ENCODE data around the gene SLC3A2. TPM values are rescaled to one million over a fixed set of nuclear protein-coding genes. Genes with fewer than 3 reads are reported as not detected.

Gene SLC3A2
- total RNA-seq, 2 experiments from 2014 or later: 309 to 314 TPM

Other genes with a start within 250 kb of the SLC3A2 start
- gene GANAB, start 234.3 kb upstream of the SLC3A2 start, total RNA-seq: 100 to 1,000 TPM; 247 to 249 TPM
- gene INTS5, start 227.6 kb upstream of the SLC3A2 start, total RNA-seq: 10 to 100 TPM; 30.2 to 30.8 TPM
- gene C11orf98, start 215.7 kb upstream of the SLC3A2 start, total RNA-seq: 100 to 1,000 TPM; 107 to 110 TPM
- 10 to 100 TPM; 27.7 to 33.9 TPM for gene CSKMT, start 215.6 kb upstream of the SLC3A2 start, total RNA-seq
- gene UQCC3, start 209.2 kb upstream of the SLC3A2 start, total RNA-seq: 1 to 10 TPM; 6.0 to 6.2 TPM
- 10 to 100 TPM; 10.8 to 14.1 TPM for gene LBHD1, start 208.6 kb upstream of the SLC3A2 start, total RNA-seq
- 100 to 1,000 TPM; 110 to 116 TPM for gene UBXN1, start 201.8 kb upstream of the SLC3A2 start, total RNA-seq
- under 1 TPM; 0.12 to 0.21 TPM for gene LRRN4CL, start 191.4 kb upstream of the SLC3A2 start, total RNA-seq
- 10 to 100 TPM; 18.0 to 20.4 TPM for gene BSCL2, start 173.5 kb upstream of the SLC3A2 start, total RNA-seq
- not detected for gene GNG3, start 173.2 kb upstream of the SLC3A2 start, total RNA-seq
- gene HNRNPUL2, start 153.4 kb upstream of the SLC3A2 start, total RNA-seq: 10 to 100 TPM; 56.0 to 62.3 TPM
- gene TTC9C, start 152.4 kb upstream of the SLC3A2 start, total RNA-seq: 10 to 100 TPM; 37.6 to 43.0 TPM
- 1 to 10 TPM; 8.4 to 9.7 TPM for gene ZBTB3, start 126.7 kb upstream of the SLC3A2 start, total RNA-seq
- 100 to 1,000 TPM; 116 to 124 TPM for gene POLR2G, start 119.3 kb upstream of the SLC3A2 start, total RNA-seq
- gene TAF6L, start 109.5 kb upstream of the SLC3A2 start, total RNA-seq: 10 to 100 TPM; 11.9 to 12.0 TPM
- gene TMEM179B, start 93.5 kb upstream of the SLC3A2 start, total RNA-seq: 10 to 100 TPM; 25.0 to 25.5 TPM
- gene TMEM223, start 88.9 kb upstream of the SLC3A2 start, total RNA-seq: 10 to 100 TPM in 1 of 2 experiments, 1 to 10 TPM in 1; 9.2 to 10.2 TPM
- gene NXF1, start 75.5 kb upstream of the SLC3A2 start, total RNA-seq: 10 to 100 TPM; 70.8 to 83.6 TPM
- gene STX5, start 48.8 kb upstream of the SLC3A2 start, total RNA-seq: 10 to 100 TPM; 24.6 to 29.2 TPM
- gene TEX54, start 48.1 kb upstream of the SLC3A2 start, total RNA-seq: under 1 TPM in 1 of 2 experiments, not detected in 1; 0.53 TPM
- 10 to 100 TPM; 72.6 to 73.0 TPM for gene WDR74, start 41.3 kb upstream of the SLC3A2 start, total RNA-seq
- not detected for gene CHRM1, start 40.5 kb downstream of the SLC3A2 start, total RNA-seq
- gene SLC22A6, start 104.1 kb downstream of the SLC3A2 start, total RNA-seq: not detected
- not detected for gene SLC22A8, start 134.9 kb downstream of the SLC3A2 start, total RNA-seq

Data from activated CD4-positive, alpha-beta memory T cell treated with anti-CD3 and anti-CD28 coated beads for 36 hours (primary cell).